ENCODE results near the gene PDZRN3.

GRCh38 chr3:73365756-73366397 is 258.9 kb downstream of the PDZRN3 start:
- TF ChIP-seq PATZ1 (CRISPR knock-in tag; IDR thresholded peaks at IDR 0.05; ENCODE audit: borderline replicate concordance) (no peak), ZFP30 (CRISPR knock-in tag; IDR thresholded peaks at IDR 0.05) (peak; percentile 8; the same call in 1 of the 2 replicates), CREB5 (CRISPR knock-in tag; IDR thresholded peaks at IDR 0.05; ENCODE audit: low read depth) (peak; percentile 28; the same call in 1 of the 2 replicates), ISL1 (CRISPR knock-in tag; IDR thresholded peaks at IDR 0.05) (peak; percentile 36), GLIS3 (CRISPR knock-in tag; IDR thresholded peaks at IDR 0.05) (no peak)
